ENCODE measurements around the gene COA1. TPM values are rescaled to one million over a fixed set of nuclear protein-coding genes. Genes with fewer than 3 reads are reported as not detected.

The COA1 gene
- total RNA-seq, 1 experiment from 2014 or later, result 65.5 TPM

- no TSS peak for BruUV-seq (replicated peaks)
- TF ChIP-seq POLR2AphosphoS5 (IDR thresholded peaks at IDR 0.05; ENCODE audit: low read depth, low read length) (no peak), CTCF (IDR thresholded peaks at IDR 0.05) (no peak), TCF7L2 (IDR thresholded peaks at IDR 0.05; ENCODE audit: low read depth, low read length) (no peak), REST (IDR thresholded peaks at IDR 0.05; ENCODE audit: insufficient read depth in 1 of 2, low read depth in 2 of 2, low read length in 1 of 2) (no peak), SIN3A (IDR thresholded peaks at IDR 0.05; ENCODE audit: borderline replicate concordance, insufficient read depth, low read depth, low read length) (no peak)
- ATAC-seq (no peak), DNase-seq (ENCODE audit: low read depth, low spot score) (no peak)
- Histone ChIP-seq H3K27me3 (ENCODE audit: control insufficient read depth, insufficient read depth, low read length) (no peaks in the 10 kb centered on the region), H3K36me3 (ENCODE audit: control insufficient read depth, insufficient read depth, low read length) (no peaks in the 10 kb centered on the region), H3K9me3 (ENCODE audit: control insufficient read depth, insufficient read depth, low read depth, low read length) (no peaks in the 10 kb centered on the region), H3K4me1 (ENCODE audit: control insufficient read depth, insufficient read depth, low read length) (peaks cover 5% of the 10 kb centered on the region), H3K4me3 (ENCODE audit: low read depth in 2 of 2, low read length in 2 of 2) (no peak overlapping the region), H3K27ac (ENCODE audit: low read length) (no peak overlapping the region)
- intact Hi-C loops (cut with micrococcal nuclease; ENCODE audit: unreplicated experiment), result no loop called here
- CTCF ChIA-PET, result no interaction called here
- in situ Hi-C loops (cut with HindIII; ENCODE audit: low pct_unique_long_range_greater_than_20kb, low sequenced_read_pairs), result no loop called here
- POLR2A ChIA-PET, result no interaction called here
Measured at GRCh38 chr7:43771573-43771972, 42.2 kb upstream of the COA1 start.

- in situ Hi-C loops (cut with HindIII; ENCODE audit: low pct_unique_long_range_greater_than_20kb, low sequenced_read_pairs), result no loop called here
- DNase-seq (ENCODE audit: low read depth, low spot score) (no peak), ATAC-seq (no peak)
- H3K4me1 ChIP-seq (ENCODE audit: control insufficient read depth, insufficient read depth, low read length), result peaks cover 8% of the 10 kb centered on the region
- BruUV-seq (replicated peaks), result no TSS peak
- intact Hi-C loops (cut with micrococcal nuclease; ENCODE audit: unreplicated experiment), result no loop called here
- H3K27me3 ChIP-seq (ENCODE audit: control insufficient read depth, insufficient read depth, low read length), result no peaks in the 10 kb centered on the region
- CTCF ChIA-PET, result no interaction called here
- no peak overlapping the region for H3K4me3 ChIP-seq (ENCODE audit: low read depth in 2 of 2, low read length in 2 of 2)
- H3K9me3 ChIP-seq (ENCODE audit: control insufficient read depth, insufficient read depth, low read depth, low read length), result no peaks in the 10 kb centered on the region
- no peak for TF ChIP-seq POLR2AphosphoS5 (IDR thresholded peaks at IDR 0.05; ENCODE audit: low read depth, low read length)
- TF ChIP-seq REST (IDR thresholded peaks at IDR 0.05; ENCODE audit: insufficient read depth in 1 of 2, low read depth in 2 of 2, low read length in 1 of 2), result no peak
- no peak for TF ChIP-seq SIN3A (IDR thresholded peaks at IDR 0.05; ENCODE audit: borderline replicate concordance, insufficient read depth, low read depth, low read length)
- TF ChIP-seq CTCF (IDR thresholded peaks at IDR 0.05), result no peak
- no peak overlapping the region for H3K27ac ChIP-seq (ENCODE audit: low read length)
- H3K36me3 ChIP-seq (ENCODE audit: control insufficient read depth, insufficient read depth, low read length), result no peaks in the 10 kb centered on the region
- POLR2A ChIA-PET, result interaction anchor here (0.8 kb wide), 1 partner anchor 38 kb away, joined by 5 read pairs; no protein-coding TSS in a partner anchor
Measured at GRCh38 chr7:43771128-43771527, 41.8 kb upstream of the COA1 start.
